Activated CD4-positive, CD25-positive, alpha-beta regulatory T cell treated with anti-CD3 and anti-CD28 coated beads, Interleukin-2, amount 50 U/mL, for 16 hours (primary cell): ENCODE data around the gene GAST.
"Not testable (repeated sequence)": the region's sequence is repeated elsewhere in the genome, so short reads cannot be mapped to it uniquely, and the experiment has no call there.

Experiments
- DNase-seq: peaks from one replicate; pipeline ENCODE4 v3.0.0-alpha.2; 2020; ENCODE audit warnings: low read depth, low spot score

Gene GAST

GRCh38 chr17:41711669-41712400 is at the start of gene GAST:
Gene GAST (plus strand): TSS chr17:41712331. CDS start chr17:41715437, 3,106 bp downstream.
- DNase-seq, result no peak

GRCh38 chr17:41663451-41664171 is 48.5 kb upstream of the GAST start:
- no peak for DNase-seq

GRCh38 chr17:41664172-41664457 is 48.0 kb upstream of the GAST start:
- no peak for DNase-seq

- DNase-seq, result no peak
Measured at GRCh38 chr17:41664587-41665565, 47.3 kb upstream of the GAST start.

- DNase-seq, result peak; percentile 78
Measured at GRCh38 chr17:41665566-41666236, 46.4 kb upstream of the GAST start.

- peak; percentile 53 for DNase-seq
Measured at GRCh38 chr17:41666237-41666641, 45.9 kb upstream of the GAST start.

- peak; percentile 77 for DNase-seq
Measured at GRCh38 chr17:41666708-41667279, 45.3 kb upstream of the GAST start.

GRCh38 chr17:41667280-41668041 is 44.7 kb upstream of the GAST start:
- DNase-seq, result no peak

GRCh38 chr17:41672153-41672552 is 40.0 kb upstream of the GAST start:
- DNase-seq, result no peak

- not testable (repeated sequence) for DNase-seq
Measured at GRCh38 chr17:41675157-41676057, 36.7 kb upstream of the GAST start.

GRCh38 chr17:41676058-41676419 is 36.1 kb upstream of the GAST start:
- no peak for DNase-seq

GRCh38 chr17:41678411-41678906 is 33.7 kb upstream of the GAST start:
- DNase-seq, result no peak

- peak; percentile 41 for DNase-seq
Measured at GRCh38 chr17:41678907-41679739, 33.0 kb upstream of the GAST start.

GRCh38 chr17:41679740-41680425 is 32.2 kb upstream of the GAST start:
- DNase-seq, result no peak

- DNase-seq, result no peak
Measured at GRCh38 chr17:41680426-41681040, 31.6 kb upstream of the GAST start.

GRCh38 chr17:41681776-41682175 is 30.4 kb upstream of the GAST start:
- no peak for DNase-seq

GRCh38 chr17:41682631-41683030 is 29.5 kb upstream of the GAST start:
- DNase-seq, result no peak
